Nephron (organoid): ENCODE data around the gene DDN.

Experiments used
- H3K27ac Mint-ChIP-seq, 3 experiments: 2 replicates each; pipeline ENCODE4 v1.8.0; 2020; ENCODE audit warnings: mixed read lengths in 3 of 3, mild to moderate bottlenecking in 2 of 3, moderate library complexity in 1 of 3
- H3K27me3 Mint-ChIP-seq: 2 replicates; pipeline ENCODE4 v1.8.0; 2021; ENCODE audit warnings: low read depth, mild to moderate bottlenecking, moderate library complexity, mixed read lengths
- H3K36me3 Mint-ChIP-seq: 2 replicates; pipeline ENCODE4 v1.8.0; 2020; ENCODE audit warnings: low read depth, mixed read lengths
- H3K4me1 Mint-ChIP-seq: 2 replicates; pipeline ENCODE4 v1.8.0; 2020; ENCODE audit warnings: mixed read lengths
- H3K4me3 Mint-ChIP-seq, 3 experiments: 2 replicates each; pipeline ENCODE4 v1.8.0; 2020; ENCODE audit warnings: mild to moderate bottlenecking in 3 of 3, mixed read lengths in 3 of 3, moderate library complexity in 2 of 3
- H3K9me3 Mint-ChIP-seq: 2 replicates; pipeline ENCODE4 v1.8.0; 2020; ENCODE audit warnings: mixed read lengths
- CTCF ChIP-seq, 3 experiments: fragments of 200-600 bp; sonication (generic); IDR thresholded peaks; one replicate each; pipeline ENCODE4 v1.5.0; 2021; ENCODE audit warnings: antibody characterized with exemption in 3 of 3; ENCODE audit not compliant: unreplicated experiment in 3 of 3

DDN gene

GRCh38 chr12:48970702-48971334, 28.4 kb downstream of the DDN start:
- no peaks in the 10 kb centered on the region for H3K9me3 Mint-ChIP-seq
- peak overlapping the region; percentile 26 to 87 (median 47) for H3K4me3 Mint-ChIP-seq
- no peak for TF ChIP-seq CTCF (IDR thresholded peaks at IDR 0.05; ENCODE audit: unreplicated experiment in 3 of 3)
- H3K27me3 Mint-ChIP-seq: peaks cover 91% of the 10 kb centered on the region
- peak overlapping the region in 1 of 3 experiments; percentile 25 for H3K27ac Mint-ChIP-seq
- H3K36me3 Mint-ChIP-seq: no peaks in the 10 kb centered on the region
- H3K4me1 Mint-ChIP-seq: peaks cover 20% of the 10 kb centered on the region

GRCh38 chr12:48969833-48970701, 29.1 kb downstream of the DDN start:
- TF ChIP-seq CTCF (IDR thresholded peaks at IDR 0.05; ENCODE audit: unreplicated experiment in 3 of 3): no peak
- H3K4me3 Mint-ChIP-seq: peak overlapping the region; percentile 34 to 48 (median 47)
- no peaks in the 10 kb centered on the region for H3K36me3 Mint-ChIP-seq
- H3K27me3 Mint-ChIP-seq: peaks cover 91% of the 10 kb centered on the region
- peaks cover 20% of the 10 kb centered on the region for H3K4me1 Mint-ChIP-seq
- H3K9me3 Mint-ChIP-seq: no peaks in the 10 kb centered on the region
- peak overlapping the region in 1 of 3 experiments; percentile 25 for H3K27ac Mint-ChIP-seq

GRCh38 chr12:48969160-48969771, 29.9 kb downstream of the DDN start:
- TF ChIP-seq CTCF (IDR thresholded peaks at IDR 0.05; ENCODE audit: unreplicated experiment in 3 of 3): no peak
- no peak overlapping the region for H3K27ac Mint-ChIP-seq
- H3K4me3 Mint-ChIP-seq: peak overlapping the region; percentile 34 to 54 (median 35)
- peaks cover 87% of the 10 kb centered on the region for H3K27me3 Mint-ChIP-seq
- no peaks in the 10 kb centered on the region for H3K36me3 Mint-ChIP-seq
- H3K4me1 Mint-ChIP-seq: peaks cover 20% of the 10 kb centered on the region
- no peaks in the 10 kb centered on the region for H3K9me3 Mint-ChIP-seq

- peak overlapping the region in 2 of 3 experiments; percentile 26 to 45 for H3K4me3 Mint-ChIP-seq
- TF ChIP-seq CTCF (IDR thresholded peaks at IDR 0.05; ENCODE audit: unreplicated experiment in 3 of 3): no peak
These were observed 30.7 kb downstream of the DDN start for GRCh38 chr12:48968467-48968866.

GRCh38 chr12:48967991-48968390, 31.2 kb downstream of the DDN start:
- no peak for TF ChIP-seq CTCF (IDR thresholded peaks at IDR 0.05; ENCODE audit: unreplicated experiment in 3 of 3)
- Mint-ChIP-seq H3K27me3 (peaks cover 74% of the 10 kb centered on the region), H3K36me3 (no peaks in the 10 kb centered on the region), H3K27ac (no peak overlapping the region), H3K9me3 (no peaks in the 10 kb centered on the region), H3K4me1 (peaks cover 20% of the 10 kb centered on the region), H3K4me3 (no peak overlapping the region)

More at GRCh38 chr12:48968467-48968866, 30.7 kb downstream of the DDN start:
- Mint-ChIP-seq H3K4me1 (peaks cover 20% of the 10 kb centered on the region), H3K36me3 (no peaks in the 10 kb centered on the region), H3K27ac (no peak overlapping the region), H3K9me3 (no peaks in the 10 kb centered on the region), H3K27me3 (peaks cover 79% of the 10 kb centered on the region)
